AG20443 (cell line): ENCODE measurements around the gene SLC38A9.
A peak's percentile ranks its signal among the peaks of the same experiment; 100 is the strongest.
"Not testable (repeated sequence)": the region's sequence is repeated elsewhere in the genome, so short reads cannot be mapped to it uniquely, and the experiment has no call there.

Experiments used
- DNase-seq: peaks from one replicate; pipeline ENCODE4 v3.0.0; 2012; ENCODE audit warnings: low spot score, mixed read lengths

SLC38A9 gene

GRCh38 chr5:55610542-55610941 lies 101.6 kb downstream of the SLC38A9 start:
- DNase-seq, result no peak

GRCh38 chr5:55609413-55609812 lies 102.7 kb downstream of the SLC38A9 start:
- DNase-seq, result no peak

- no peak for DNase-seq
Observed at GRCh38 chr5:55608595-55609349, 103.4 kb downstream of the SLC38A9 start.

- DNase-seq, result not testable (repeated sequence)
Observed at GRCh38 chr5:55607309-55607708, 104.8 kb downstream of the SLC38A9 start.

- peak; percentile 33 for DNase-seq
Observed at GRCh38 chr5:55604611-55605067, 107.5 kb downstream of the SLC38A9 start.

GRCh38 chr5:55603922-55604321 lies 108.2 kb downstream of the SLC38A9 start:
- peak; percentile 18 for DNase-seq

- no peak for DNase-seq
Observed at GRCh38 chr5:55601628-55602027, 110.5 kb downstream of the SLC38A9 start.

GRCh38 chr5:55601204-55601618 lies 110.9 kb downstream of the SLC38A9 start:
- peak; percentile 78 for DNase-seq

GRCh38 chr5:55600497-55601203 lies 111.5 kb downstream of the SLC38A9 start:
- peak; percentile 35 for DNase-seq

- no peak for DNase-seq
Observed at GRCh38 chr5:55600086-55600485, 112.0 kb downstream of the SLC38A9 start.

- DNase-seq, result no peak
Observed at GRCh38 chr5:55599148-55600050, 112.7 kb downstream of the SLC38A9 start.

- DNase-seq, result peak; percentile 62
Observed at GRCh38 chr5:55597014-55597981, 114.8 kb downstream of the SLC38A9 start.

- no peak for DNase-seq
Observed at GRCh38 chr5:55594671-55595070, 117.5 kb downstream of the SLC38A9 start.

- DNase-seq, result no peak
Observed at GRCh38 chr5:55593115-55593472, 119.0 kb downstream of the SLC38A9 start.

- no peak for DNase-seq
Observed at GRCh38 chr5:55592388-55593114, 119.6 kb downstream of the SLC38A9 start.

GRCh38 chr5:55591686-55592085 lies 120.4 kb downstream of the SLC38A9 start:
- DNase-seq, result no peak

GRCh38 chr5:55585206-55585610 lies 126.9 kb downstream of the SLC38A9 start:
- DNase-seq, result no peak

GRCh38 chr5:55584398-55585205 lies 127.5 kb downstream of the SLC38A9 start:
- no peak for DNase-seq

GRCh38 chr5:55583578-55583977 lies 128.5 kb downstream of the SLC38A9 start:
- no peak for DNase-seq

- no peak for DNase-seq
Observed at GRCh38 chr5:55582256-55582655, 129.9 kb downstream of the SLC38A9 start.
